Measurements from ENCODE around the gene TRMT1L.
"Not testable (repeated sequence)": the region's sequence is repeated elsewhere in the genome, so short reads cannot be mapped to it uniquely, and the experiment has no call there.

TRMT1L gene, protein sequence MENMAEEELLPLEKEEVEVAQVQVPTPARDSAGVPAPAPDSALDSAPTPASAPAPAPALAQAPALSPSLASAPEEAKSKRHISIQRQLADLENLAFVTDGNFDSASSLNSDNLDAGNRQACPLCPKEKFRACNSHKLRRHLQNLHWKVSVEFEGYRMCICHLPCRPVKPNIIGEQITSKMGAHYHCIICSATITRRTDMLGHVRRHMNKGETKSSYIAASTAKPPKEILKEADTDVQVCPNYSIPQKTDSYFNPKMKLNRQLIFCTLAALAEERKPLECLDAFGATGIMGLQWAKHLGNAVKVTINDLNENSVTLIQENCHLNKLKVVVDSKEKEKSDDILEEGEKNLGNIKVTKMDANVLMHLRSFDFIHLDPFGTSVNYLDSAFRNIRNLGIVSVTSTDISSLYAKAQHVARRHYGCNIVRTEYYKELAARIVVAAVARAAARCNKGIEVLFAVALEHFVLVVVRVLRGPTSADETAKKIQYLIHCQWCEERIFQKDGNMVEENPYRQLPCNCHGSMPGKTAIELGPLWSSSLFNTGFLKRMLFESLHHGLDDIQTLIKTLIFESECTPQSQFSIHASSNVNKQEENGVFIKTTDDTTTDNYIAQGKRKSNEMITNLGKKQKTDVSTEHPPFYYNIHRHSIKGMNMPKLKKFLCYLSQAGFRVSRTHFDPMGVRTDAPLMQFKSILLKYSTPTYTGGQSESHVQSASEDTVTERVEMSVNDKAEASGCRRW

GRCh38 chr1:185156854-185157598 is at the start of gene TRMT1L, which contains the start of gene SWT1:
Gene TRMT1L, minus strand, starts transcription at chr1:185156953. Its CDS starts 241 bp downstream, at chr1:185156712.
Gene SWT1, plus strand, starts transcription at chr1:185157167. Its CDS starts 3,675 bp downstream, at chr1:185160842.
- peak; percentile 100 for DNase-seq (ENCODE audit: low read depth)
- no peak for TF ChIP-seq CTCF (IDR thresholded peaks at IDR 0.05; ENCODE audit: insufficient read depth, low read depth, low read length, missing control alignments)

GRCh38 chr1:185200889-185201288 is 44.1 kb upstream of the TRMT1L start:
- no peak for TF ChIP-seq CTCF (IDR thresholded peaks at IDR 0.05; ENCODE audit: insufficient read depth, low read depth, low read length, missing control alignments)
- no peak overlapping the region for H3K4me3 ChIP-seq (ENCODE audit: low read length)
- DNase-seq (ENCODE audit: low read depth) = no peak

More at GRCh38 chr1:185156854-185157598, at the start of gene TRMT1L, which contains the start of gene SWT1:
- H3K4me3 ChIP-seq (ENCODE audit: low read length) = peak within 1 kb of the TSS; percentile 94

DNA sequence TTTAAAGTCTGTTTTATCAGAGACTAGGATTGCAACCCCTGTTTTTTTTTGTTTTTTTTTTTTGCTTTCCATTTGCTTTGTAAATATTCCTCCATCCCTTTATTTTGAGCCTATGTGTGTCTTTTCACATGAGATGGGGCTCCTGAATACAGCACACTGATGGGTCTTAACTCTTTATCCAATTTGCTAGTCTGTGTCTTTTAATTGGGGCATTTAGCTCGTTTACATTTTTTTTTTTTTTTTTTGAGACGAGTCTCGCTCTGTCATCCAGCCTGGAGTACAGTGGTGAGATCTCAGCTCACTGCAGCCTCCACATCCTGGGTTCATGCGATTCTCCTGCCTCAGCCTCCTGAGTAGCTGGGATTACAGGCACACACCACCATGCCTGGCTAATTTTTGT is 42.0 kb upstream of the TRMT1L start:
- not testable (repeated sequence) for DNase-seq (ENCODE audit: low read depth); H3K4me3 ChIP-seq (ENCODE audit: low read length)

DNA sequence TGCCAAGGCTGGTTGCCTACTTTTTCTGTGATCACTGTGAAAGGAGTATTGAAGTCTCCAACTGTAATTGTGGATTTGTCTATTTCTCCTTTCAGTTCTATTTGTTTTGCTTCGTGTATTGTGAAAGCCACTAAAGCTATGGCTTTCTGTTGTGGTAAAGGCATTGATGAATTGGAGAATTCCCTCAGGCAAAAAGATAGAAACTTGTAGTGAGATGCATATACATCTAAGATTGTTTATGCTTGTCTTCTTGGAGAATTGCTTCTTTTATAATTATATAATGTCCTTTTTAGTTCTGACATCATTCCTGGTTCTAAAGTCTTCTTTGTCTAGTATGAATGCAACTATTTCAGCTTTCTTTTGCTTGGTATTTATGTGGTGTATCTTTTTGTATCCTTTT is 37.0 kb upstream of the TRMT1L start:
- TF ChIP-seq CTCF (IDR thresholded peaks at IDR 0.05; ENCODE audit: insufficient read depth, low read depth, low read length, missing control alignments) = no peak
- H3K4me3 ChIP-seq (ENCODE audit: low read length) = no peak overlapping the region
- DNase-seq (ENCODE audit: low read depth) = no peak

GRCh38 chr1:185170291-185170848 is 13.6 kb upstream of the TRMT1L start:
- peak; percentile 62 for DNase-seq (ENCODE audit: low read depth)
- TF ChIP-seq CTCF (IDR thresholded peaks at IDR 0.05; ENCODE audit: insufficient read depth, low read depth, low read length, missing control alignments) = peak; percentile 75
- H3K4me3 ChIP-seq (ENCODE audit: low read length) = no peak overlapping the region

DNA sequence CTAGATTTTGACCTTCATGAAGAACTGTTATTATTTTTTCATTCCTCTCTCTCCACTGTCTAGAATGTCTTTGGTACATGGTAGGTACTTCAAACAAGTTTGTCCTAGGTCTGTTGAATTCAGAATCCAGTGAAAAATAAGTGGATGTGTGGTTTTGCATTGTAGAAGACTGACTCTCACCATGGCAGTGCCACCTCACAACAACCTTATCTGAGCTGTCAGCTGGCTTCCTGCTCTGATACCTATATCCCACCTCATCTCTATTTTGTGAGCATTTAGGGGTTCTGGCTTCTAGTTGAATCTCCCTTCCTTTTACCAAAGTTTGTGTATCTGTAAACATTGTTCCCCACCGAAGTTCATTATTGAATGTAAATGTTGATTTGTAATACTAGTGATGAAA is 9.4 kb upstream of the TRMT1L start:
- no peak for TF ChIP-seq CTCF (IDR thresholded peaks at IDR 0.05; ENCODE audit: insufficient read depth, low read depth, low read length, missing control alignments)
- no peak for DNase-seq (ENCODE audit: low read depth)
- no peak overlapping the region for H3K4me3 ChIP-seq (ENCODE audit: low read length)
